ENCODE measurements around the gene GOLGA8Q.
"Not testable (repeated sequence)": the region's sequence is repeated elsewhere in the genome, so short reads cannot be mapped to it uniquely, and the experiment has no call there.

Gene GOLGA8Q

GRCh38 chr15:30580716-30581115 is 28.9 kb downstream of the GOLGA8Q start:
- not testable (repeated sequence) for H3K36me3 ChIP-seq (ENCODE audit: control insufficient read depth, insufficient read depth, low read length); H3K9me3 ChIP-seq (ENCODE audit: control insufficient read depth, low read length); H3K4me3 ChIP-seq (ENCODE audit: extremely low read depth, insufficient read depth, low read length, poor library complexity, severe bottlenecking); H3K4me1 ChIP-seq (ENCODE audit: control insufficient read depth, insufficient read depth, low read length, poor library complexity, severe bottlenecking); H3K27ac ChIP-seq (ENCODE audit: low read depth, low read length, severe bottlenecking)
- WGBS, 2 experiments (ENCODE audit: insufficient coverage in 2 of 2), result no CpG with 5 or more reads among the region's 4 CpGs

GRCh38 chr15:30598953-30599352 is 47.1 kb downstream of the GOLGA8Q start:
- H3K27ac ChIP-seq (ENCODE audit: low read depth, low read length, severe bottlenecking); H3K9me3 ChIP-seq (ENCODE audit: control insufficient read depth, low read length); H3K36me3 ChIP-seq (ENCODE audit: control insufficient read depth, insufficient read depth, low read length); H3K4me3 ChIP-seq (ENCODE audit: extremely low read depth, insufficient read depth, low read length, poor library complexity, severe bottlenecking); H3K4me1 ChIP-seq (ENCODE audit: control insufficient read depth, insufficient read depth, low read length, poor library complexity, severe bottlenecking): not testable (repeated sequence)
- 50% methylated on average over 1 of the region's 2 CpGs; no CpG with 5 or more reads in 1 of the 2 experiments for WGBS, 2 experiments (ENCODE audit: insufficient coverage in 2 of 2)

- 80 to 100% methylated on average over 1 to 3 of the region's 8 CpGs for WGBS, 2 experiments (ENCODE audit: insufficient coverage in 2 of 2)
- not testable (repeated sequence) for H3K9me3 ChIP-seq (ENCODE audit: control insufficient read depth, low read length)
Measured at GRCh38 chr15:30603796-30604195, 51.9 kb downstream of the GOLGA8Q start, which contains the start of gene GOLGA8H. GOLGA8H (plus strand) TSS chr15:30604028; CDS start chr15:30604126, 98 bp downstream.

More at GRCh38 chr15:30603796-30604195, 51.9 kb downstream of the GOLGA8Q start, which contains the start of gene GOLGA8H:
- not testable (repeated sequence) for H3K36me3 ChIP-seq (ENCODE audit: control insufficient read depth, insufficient read depth, low read length); H3K27ac ChIP-seq (ENCODE audit: low read depth, low read length, severe bottlenecking); H3K4me3 ChIP-seq (ENCODE audit: extremely low read depth, insufficient read depth, low read length, poor library complexity, severe bottlenecking); H3K4me1 ChIP-seq (ENCODE audit: control insufficient read depth, insufficient read depth, low read length, poor library complexity, severe bottlenecking)
